Mesangial cell (primary cell): Measurements from ENCODE around the gene CTSH. TPM values are rescaled to one million over a fixed set of nuclear protein-coding genes. Genes with fewer than 3 reads are reported as not detected.

Experiments
- total RNA-seq: library from RNA; depleted of rRNA; stranded (reverse); fragments of >200 nt; gene quantifications from 2 replicates; pipeline ENCODE4 v1.2.3, GENCODE V29; 2015

Gene CTSH
- 10.8 and 78.7 TPM in 2 replicates for total RNA-seq

GRCh38 chr15:78944669-78945407 lies at the start of gene CTSH:
CTSH (minus strand) TSS chr15:78945046; CDS start chr15:78944981, 65 bp downstream.

GRCh38 chr15:78872155-78872971 lies 72.5 kb downstream of the CTSH start, which contains the start of gene MORF4L1:
MORF4L1 (plus strand) TSS chr15:78872890; CDS start chr15:78873018, 128 bp downstream.

Other genes starting within 250 kb of the CTSH start
- 23.8 and 56.5 TPM in 2 replicates for gene ADAMTS7, start 133.6 kb downstream of the CTSH start, total RNA-seq
- gene MORF4L1, start 72.2 kb downstream of the CTSH start, total RNA-seq: 246 and 256 TPM in 2 replicates
- gene RASGRF1, start 145.7 kb upstream of the CTSH start, total RNA-seq: 0.16 and 0.38 TPM in 2 replicates